Measurements from ENCODE around the gene PACS1.

DNA sequence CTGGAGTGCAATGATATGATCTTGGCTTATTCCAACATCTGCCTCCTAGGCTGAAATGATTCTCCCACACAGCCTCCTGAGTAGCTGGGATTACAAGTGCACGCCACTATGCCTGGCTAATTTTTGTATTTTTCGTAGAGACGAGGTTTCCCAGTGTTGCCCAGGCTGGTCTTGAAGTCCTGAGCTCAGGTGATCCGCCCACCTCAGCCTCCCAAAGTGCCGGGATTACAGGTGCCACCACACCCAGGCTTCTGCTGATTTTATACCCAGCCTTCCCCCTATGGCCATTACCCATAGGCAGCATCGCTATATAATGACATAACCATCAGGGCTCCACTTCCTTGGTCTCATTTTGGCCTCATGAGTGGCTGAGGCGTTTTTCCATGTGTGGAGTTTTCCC, 137.7 kb downstream of the PACS1 start:
- TF ChIP-seq CTCF (conservative IDR thresholded peaks at IDR 0.05 in 1 of 2, IDR thresholded peaks at IDR 0.05 in 1 of 2; ENCODE audit: low read depth in 1 of 2, low read length in 2 of 2) (no peak), EZH2 (IDR thresholded peaks at IDR 0.05; ENCODE audit: low read length, missing control alignments) (no peak)

Measured in fibroblast of lung (primary cell).